Pancreas (tissue), 10 donors: Measurements from ENCODE around the gene NUP93. TPM values are rescaled to one million over a fixed set of nuclear protein-coding genes. Genes with fewer than 3 reads are reported as not detected.
"Not testable (repeated sequence)": the region's sequence is repeated elsewhere in the genome, so short reads cannot be mapped to it uniquely, and the experiment has no call there.

Experiments
- ATAC-seq, 4 donors: fragments of 200-7000 bp; cut with Tn5 transposase; one replicate each; pipeline versions ENCODE4 v1.8.0 to v1.9.1; 2020; ENCODE audit warnings: mild to moderate bottlenecking in 4 of 4, moderate library complexity in 4 of 4
- DNase-seq, 6 donors: peaks; one replicate each; pipeline ENCODE4 v3.0.0-alpha.2; 2020
- FAIRE-seq: peaks from 2 replicates; lab custom pipeline; 2012; peaks lifted over from hg19 to GRCh38; lab: Jason Lieb, UNC
- H3K27ac ChIP-seq, 4 donors: fragments of 200-600 bp; sonication (generic); 1 replicate in 3 of 4; 2 replicates in 1 of 4; pipeline versions ENCODE4 v1.5.0 to v1.8.0; 2020
- H3K27me3 ChIP-seq, 4 donors: fragments of 200-600 bp; one replicate each; pipeline ENCODE4 v1.8.0; 2021
- H3K36me3 ChIP-seq, 3 donors: fragments of 200-600 bp; sonication (generic) in 1 of 3; one replicate each; pipeline versions ENCODE4 v1.5.0 to v1.8.0; 2020 to 2021
- H3K4me1 ChIP-seq, 3 donors: fragments of 200-600 bp; one replicate each; pipeline ENCODE4 v1.8.0; 2021
- H3K4me3 ChIP-seq, 4 donors: fragments of 200-600 bp; sonication (generic) in 2 of 4; one replicate each; pipeline versions ENCODE4 v1.5.0 to v1.8.0; 2020 to 2021
- H3K9me3 ChIP-seq, 4 donors: fragments of 200-600 bp; one replicate each; pipeline ENCODE4 v1.8.0; 2021
- WGBS, 2 donors: extraction: QIAGEN DNeasy Blood & Tissue Kit; methylation state at CpG; one replicate each; pipeline ENCODE4 v1.1.7; 2013; 5-methylcytosine and 5-hydroxymethylcytosine counted together
- intact Hi-C, 3 donors: fragments of 100-400 bp; cut with DNase I; formaldehyde crosslinking; loops; one replicate each; pipeline versions ENCODE4 v1.11.1 to v1.14.2; 2022
- polyA plus RNA-seq, 2 donors: library from polyadenylated mRNA; stranded (reverse); fragments of 200-250 nt; gene quantifications; one replicate each; pipeline ENCODE4 v1.2.3, GENCODE V29; 2013
- total RNA-seq, 6 donors: library from RNA; stranded (reverse); fragmentation: NEBNext Ultra II Directional in 4 of 6; extraction: Animal tissue kit (Norgen Biotek cat#: 25700) in 4 of 6; gene quantifications; one replicate each; pipeline versions ENCODE4 v1.2.1 to v1.2.4, GENCODE V29; 2021 to 2023
- TF ChIP-seq, protein P1 (sequence below), 4 donors: fragments of 200-600 bp; sonication (generic) in 3 of 4; IDR thresholded peaks; one replicate each; pipeline versions ENCODE4 v1.5.0 to v1.8.0; 2021; ENCODE audit warnings: antibody characterized with exemption in 4 of 4
- donor health status: healthy with polysubstance abuse.
- donor health status: DM: no; HTN: no; CAD: no; lungs with moderate emphysema.
- donor health status: DM: no; HTN: no; CAD: no.
- donor health status: control.
- donor health status: control.
- donor health status: Bipolar disorder and iron deficiency.
- donor health status: DM: yes; HTN: yes; CAD: no.
- donor health status: DM: no; HTN: no; CAD: no.
- donor health status: DM: no; HTN: no; CAD: no.
- donor health status: DM: yes; HTN: yes; CAD: no.

NUP93 gene
- total and polyA plus RNA-seq, 8 donors: 13.1 to 31.4 (median 21.2) TPM

DNA sequence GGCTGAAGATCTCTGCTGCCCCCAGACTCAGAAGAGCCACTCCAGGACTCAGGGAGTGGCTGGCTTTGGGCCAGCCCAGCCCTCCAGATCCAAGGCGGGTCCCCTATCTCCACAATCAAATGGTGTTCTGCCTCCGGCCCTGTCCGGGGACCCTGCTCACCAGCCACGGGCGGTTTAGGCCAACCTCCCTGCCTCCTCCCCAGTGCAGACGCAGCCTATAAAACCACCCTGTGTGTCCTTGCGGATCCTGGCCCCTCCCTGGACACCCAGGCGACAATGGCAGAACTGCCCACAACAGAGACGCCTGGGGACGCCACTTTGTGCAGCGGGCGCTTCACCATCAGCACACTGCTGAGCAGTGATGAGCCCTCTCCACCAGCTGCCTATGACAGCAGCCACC lies 135.0 kb downstream of the NUP93 start, which contains the start of gene SLC12A3:
Gene SLC12A3 (plus strand): TSS at position 248 of the 400 bp plus-strand sequence. CDS start 29 bp downstream, at position 277.
- Histone ChIP-seq H3K27ac (no peak within 1 kb of the TSS), H3K4me3 (no peak within 1 kb of the TSS), H3K27me3 (no peaks in the 10 kb centered on the region), H3K36me3 (no peaks in the 10 kb centered on the region), H3K4me1 (peaks cover 0 to 12% (median 0%) of the 10 kb centered on the region in 3 donors), H3K9me3 (no peaks in the 10 kb centered on the region)
- DNase-seq (no peak), FAIRE-seq (no peak), ATAC-seq (no peak)
- intact Hi-C loops: loop anchor here in 2 of 3 donors (5.0 kb wide), 1 partner anchor 87 kb away; no protein-coding TSS in a partner anchor
- 82 to 85% methylated on average over 12 of the region's 12 CpGs for WGBS, 2 donors
- TF ChIP-seq, protein P1, sequence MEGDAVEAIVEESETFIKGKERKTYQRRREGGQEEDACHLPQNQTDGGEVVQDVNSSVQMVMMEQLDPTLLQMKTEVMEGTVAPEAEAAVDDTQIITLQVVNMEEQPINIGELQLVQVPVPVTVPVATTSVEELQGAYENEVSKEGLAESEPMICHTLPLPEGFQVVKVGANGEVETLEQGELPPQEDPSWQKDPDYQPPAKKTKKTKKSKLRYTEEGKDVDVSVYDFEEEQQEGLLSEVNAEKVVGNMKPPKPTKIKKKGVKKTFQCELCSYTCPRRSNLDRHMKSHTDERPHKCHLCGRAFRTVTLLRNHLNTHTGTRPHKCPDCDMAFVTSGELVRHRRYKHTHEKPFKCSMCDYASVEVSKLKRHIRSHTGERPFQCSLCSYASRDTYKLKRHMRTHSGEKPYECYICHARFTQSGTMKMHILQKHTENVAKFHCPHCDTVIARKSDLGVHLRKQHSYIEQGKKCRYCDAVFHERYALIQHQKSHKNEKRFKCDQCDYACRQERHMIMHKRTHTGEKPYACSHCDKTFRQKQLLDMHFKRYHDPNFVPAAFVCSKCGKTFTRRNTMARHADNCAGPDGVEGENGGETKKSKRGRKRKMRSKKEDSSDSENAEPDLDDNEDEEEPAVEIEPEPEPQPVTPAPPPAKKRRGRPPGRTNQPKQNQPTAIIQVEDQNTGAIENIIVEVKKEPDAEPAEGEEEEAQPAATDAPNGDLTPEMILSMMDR (IDR thresholded peaks at IDR 0.05): no peak

DNA sequence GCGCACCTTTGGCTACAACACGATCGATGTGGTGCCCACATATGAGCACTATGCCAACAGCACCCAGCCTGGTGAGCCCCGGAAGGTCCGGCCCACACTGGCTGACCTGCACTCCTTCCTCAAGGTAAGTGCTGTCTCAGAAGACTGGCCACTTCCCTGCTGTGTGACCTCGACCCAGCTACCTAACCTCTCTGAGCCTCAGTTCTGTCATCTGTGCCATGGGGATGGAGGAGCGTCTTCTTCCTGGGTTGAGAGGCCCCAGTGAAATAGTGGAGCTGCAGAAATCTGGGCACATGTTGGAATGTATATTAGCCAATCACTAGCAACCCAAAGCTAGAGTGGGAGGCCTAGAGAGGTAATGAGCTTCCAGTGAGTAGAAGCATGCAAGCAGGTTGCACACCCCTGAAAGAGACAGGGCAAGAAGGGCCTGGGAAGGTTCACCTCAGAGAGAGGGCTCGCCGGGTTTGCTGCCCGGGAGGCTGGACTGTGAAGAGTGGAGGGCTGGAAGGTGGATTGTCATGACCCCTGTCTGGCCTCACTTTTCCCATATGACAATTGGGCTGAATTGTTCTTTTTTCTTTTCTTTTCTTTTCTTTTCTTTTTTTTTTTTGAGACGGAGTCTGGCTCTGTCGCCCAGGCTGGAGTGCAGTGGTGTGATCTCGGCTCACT lies 135.6 kb downstream of the NUP93 start:
- TF ChIP-seq, protein P1 (IDR thresholded peaks at IDR 0.05): no peak
- Histone ChIP-seq H3K9me3 (no peaks in the 10 kb centered on the region), H3K4me1 (peaks cover 0 to 12% (median 0%) of the 10 kb centered on the region in 3 donors), H3K36me3 (no peaks in the 10 kb centered on the region), H3K27ac (no peak overlapping the region), H3K4me3 (no peak overlapping the region), H3K27me3 (no peaks in the 10 kb centered on the region)
- intact Hi-C loops: loop anchor here in 2 of 3 donors (5.0 kb wide), 1 partner anchor 87 kb away; no protein-coding TSS in a partner anchor
- no peak for DNase-seq
- no peak for FAIRE-seq
- 91 to 94% methylated on average over 13 of the region's 13 CpGs for WGBS, 2 donors
- no peak for ATAC-seq

DNA sequence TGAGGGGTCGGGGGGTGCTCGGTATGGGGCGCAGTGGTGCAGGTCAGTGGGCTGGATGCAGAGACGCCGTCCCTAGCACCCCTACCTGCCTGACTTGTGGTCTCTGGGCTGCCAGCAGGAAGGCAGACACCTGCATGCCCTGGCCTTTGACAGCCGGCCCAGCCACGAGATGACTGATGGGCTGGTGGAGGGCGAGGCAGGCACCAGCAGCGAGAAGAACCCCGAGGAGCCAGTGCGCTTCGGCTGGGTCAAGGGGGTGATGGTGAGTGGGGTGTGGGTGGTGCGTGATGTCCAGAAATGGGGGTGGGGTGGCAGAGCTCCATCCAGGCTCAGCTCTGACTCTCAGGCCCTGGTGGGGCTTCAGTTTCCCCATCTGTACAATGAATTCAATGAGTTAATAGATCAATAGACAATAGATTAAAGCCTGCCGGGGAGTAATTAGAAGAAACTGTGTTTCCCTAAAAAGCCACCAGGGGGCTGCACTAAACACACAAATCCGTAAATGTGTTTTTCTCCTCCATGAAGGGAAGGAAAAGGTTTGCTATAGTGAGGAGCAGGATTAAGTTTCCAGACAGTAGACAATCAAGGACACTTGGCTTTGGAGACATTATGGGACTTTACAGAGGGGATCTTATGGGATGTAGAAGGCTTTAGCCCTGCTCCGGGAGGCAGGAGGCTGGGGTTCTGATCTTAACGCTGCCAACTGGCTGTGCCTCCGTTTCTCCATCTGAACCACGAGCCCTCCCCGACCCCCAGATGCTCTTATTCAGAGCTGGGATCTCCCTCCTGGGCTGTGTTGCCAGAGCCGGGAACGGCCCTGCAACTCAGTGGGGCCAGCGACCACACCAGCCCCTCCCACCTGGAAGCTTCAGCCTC lies 137.3 kb downstream of the NUP93 start:
- FAIRE-seq: peak; percentile 49
- 34 to 42% methylated on average over 23 of the region's 23 CpGs for WGBS, 2 donors
- Histone ChIP-seq H3K36me3 (no peaks in the 10 kb centered on the region), H3K4me3 (peak overlapping the region in 2 of 4 donors; percentile 2 to 15), H3K27ac (no peak overlapping the region), H3K9me3 (no peaks in the 10 kb centered on the region), H3K4me1 (peaks cover 0 to 8% (median 0%) of the 10 kb centered on the region in 3 donors), H3K27me3 (no peaks in the 10 kb centered on the region)
- TF ChIP-seq, protein P1 (IDR thresholded peaks at IDR 0.05): peak; percentile 53 to 80 (median 67)
- intact Hi-C loops: loop anchor here in 2 of 3 donors (5.0 kb wide), 1 partner anchor 85 kb away; no protein-coding TSS in a partner anchor
- peak in 2 of 6 donors; percentile 34 to 58 for DNase-seq
- peak; percentile 52 to 80 (median 74) for ATAC-seq

DNA sequence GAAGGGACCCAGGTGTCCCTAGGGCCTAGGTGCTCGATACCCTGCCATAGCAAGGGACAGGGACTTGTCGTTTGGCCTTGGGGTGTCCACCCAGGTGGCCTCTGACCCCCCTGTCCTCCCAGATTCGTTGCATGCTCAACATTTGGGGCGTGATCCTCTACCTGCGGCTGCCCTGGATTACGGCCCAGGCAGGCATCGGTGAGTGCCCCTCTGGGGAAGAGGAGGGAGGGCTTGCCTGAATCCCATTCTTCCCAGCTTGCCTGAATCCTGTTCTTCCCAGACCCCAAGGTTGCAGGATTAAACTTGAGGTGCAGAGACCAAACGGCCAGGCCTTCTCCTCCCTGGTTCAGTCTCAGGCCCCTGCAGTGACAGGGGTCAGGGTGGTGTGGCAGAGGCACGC lies 138.2 kb downstream of the NUP93 start:
- Histone ChIP-seq H3K27ac (no peak overlapping the region), H3K4me3 (no peak overlapping the region), H3K36me3 (no peaks in the 10 kb centered on the region), H3K27me3 (no peaks in the 10 kb centered on the region), H3K9me3 (no peaks in the 10 kb centered on the region), H3K4me1 (peaks cover 0 to 8% (median 0%) of the 10 kb centered on the region in 3 donors)
- intact Hi-C loops: loop anchor here in 2 of 3 donors (5.0 kb wide), 1 partner anchor 84 kb away; no protein-coding TSS in a partner anchor
- TF ChIP-seq, protein P1 (IDR thresholded peaks at IDR 0.05): no peak
- FAIRE-seq (no peak), DNase-seq (no peak), ATAC-seq (no peak)
- 72 to 75% methylated on average over 9 of the region's 9 CpGs for WGBS, 2 donors

- intact Hi-C loops: loop anchor here in 2 of 3 donors (5.0 kb wide), 1 partner anchor 84 kb away; no protein-coding TSS in a partner anchor
- H3K27me3 ChIP-seq, ATAC-seq, FAIRE-seq, H3K36me3 ChIP-seq, H3K4me3 ChIP-seq, H3K4me1 ChIP-seq, H3K9me3 ChIP-seq, H3K27ac ChIP-seq, DNase-seq: not testable (repeated sequence)
- 70 to 73% methylated on average over 5 of the region's 5 CpGs for WGBS, 2 donors
Observed at GRCh38 chr16:56868766-56869165, 138.8 kb downstream of the NUP93 start.
